C4-2B (cell line): ENCODE measurements around the gene TRPV3.

Experiments used
- ZFX ChIP-seq: fragments of 450-650 bp; IDR thresholded peaks from 2 replicates; pipeline ENCODE4 v1.6.1; 2017
- TF ChIP-seq, protein P1 (sequence below): fragments of 450-650 bp; conservative IDR thresholded peaks from 2 replicates; pipeline ENCODE4 v1.5.1; 2017; ENCODE audit warnings: mild to moderate bottlenecking

GRCh38 chr17:3482852-3483251 lies 74.8 kb downstream of the TRPV3 start:
- TF ChIP-seq, protein P1, sequence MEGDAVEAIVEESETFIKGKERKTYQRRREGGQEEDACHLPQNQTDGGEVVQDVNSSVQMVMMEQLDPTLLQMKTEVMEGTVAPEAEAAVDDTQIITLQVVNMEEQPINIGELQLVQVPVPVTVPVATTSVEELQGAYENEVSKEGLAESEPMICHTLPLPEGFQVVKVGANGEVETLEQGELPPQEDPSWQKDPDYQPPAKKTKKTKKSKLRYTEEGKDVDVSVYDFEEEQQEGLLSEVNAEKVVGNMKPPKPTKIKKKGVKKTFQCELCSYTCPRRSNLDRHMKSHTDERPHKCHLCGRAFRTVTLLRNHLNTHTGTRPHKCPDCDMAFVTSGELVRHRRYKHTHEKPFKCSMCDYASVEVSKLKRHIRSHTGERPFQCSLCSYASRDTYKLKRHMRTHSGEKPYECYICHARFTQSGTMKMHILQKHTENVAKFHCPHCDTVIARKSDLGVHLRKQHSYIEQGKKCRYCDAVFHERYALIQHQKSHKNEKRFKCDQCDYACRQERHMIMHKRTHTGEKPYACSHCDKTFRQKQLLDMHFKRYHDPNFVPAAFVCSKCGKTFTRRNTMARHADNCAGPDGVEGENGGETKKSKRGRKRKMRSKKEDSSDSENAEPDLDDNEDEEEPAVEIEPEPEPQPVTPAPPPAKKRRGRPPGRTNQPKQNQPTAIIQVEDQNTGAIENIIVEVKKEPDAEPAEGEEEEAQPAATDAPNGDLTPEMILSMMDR = no peak
- TF ChIP-seq ZFX = no peak
